C4-2B (cell line): Measurements from ENCODE around the gene C4B.

Experiments used
- H3K27ac ChIP-seq: fragments of 450-650 bp; 2 replicates; pipeline ENCODE4 v1.5.1; 2017
- ZFX ChIP-seq: fragments of 450-650 bp; IDR thresholded peaks from 2 replicates; pipeline ENCODE4 v1.6.1; 2017
- TF ChIP-seq, protein P1 (sequence below): fragments of 450-650 bp; conservative IDR thresholded peaks from 2 replicates; pipeline ENCODE4 v1.5.1; 2017; ENCODE audit warnings: mild to moderate bottlenecking

The C4B gene

DNA sequence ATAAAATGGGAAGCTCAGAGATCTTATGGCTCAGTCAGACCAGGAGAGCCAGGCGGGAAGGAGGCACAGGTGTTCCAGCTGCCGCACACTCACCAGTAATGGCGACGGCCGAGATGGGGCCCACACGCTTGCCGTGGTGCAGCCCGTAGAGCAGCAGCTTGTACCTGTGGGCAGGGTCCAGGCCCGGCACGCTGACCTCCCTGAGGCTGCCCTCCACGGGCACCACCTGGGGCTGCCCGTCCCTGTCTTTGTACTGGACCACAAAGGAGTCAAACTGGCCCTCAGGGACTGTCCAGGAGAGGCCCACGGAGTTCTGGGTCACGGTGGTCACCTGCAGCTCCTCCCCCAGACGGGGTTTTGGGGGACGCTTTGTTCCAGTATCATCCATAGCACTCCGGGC is 54.9 kb downstream of the C4B start:
- no peak overlapping the region for H3K27ac ChIP-seq
- no peak for TF ChIP-seq ZFX
- TF ChIP-seq, protein P1, sequence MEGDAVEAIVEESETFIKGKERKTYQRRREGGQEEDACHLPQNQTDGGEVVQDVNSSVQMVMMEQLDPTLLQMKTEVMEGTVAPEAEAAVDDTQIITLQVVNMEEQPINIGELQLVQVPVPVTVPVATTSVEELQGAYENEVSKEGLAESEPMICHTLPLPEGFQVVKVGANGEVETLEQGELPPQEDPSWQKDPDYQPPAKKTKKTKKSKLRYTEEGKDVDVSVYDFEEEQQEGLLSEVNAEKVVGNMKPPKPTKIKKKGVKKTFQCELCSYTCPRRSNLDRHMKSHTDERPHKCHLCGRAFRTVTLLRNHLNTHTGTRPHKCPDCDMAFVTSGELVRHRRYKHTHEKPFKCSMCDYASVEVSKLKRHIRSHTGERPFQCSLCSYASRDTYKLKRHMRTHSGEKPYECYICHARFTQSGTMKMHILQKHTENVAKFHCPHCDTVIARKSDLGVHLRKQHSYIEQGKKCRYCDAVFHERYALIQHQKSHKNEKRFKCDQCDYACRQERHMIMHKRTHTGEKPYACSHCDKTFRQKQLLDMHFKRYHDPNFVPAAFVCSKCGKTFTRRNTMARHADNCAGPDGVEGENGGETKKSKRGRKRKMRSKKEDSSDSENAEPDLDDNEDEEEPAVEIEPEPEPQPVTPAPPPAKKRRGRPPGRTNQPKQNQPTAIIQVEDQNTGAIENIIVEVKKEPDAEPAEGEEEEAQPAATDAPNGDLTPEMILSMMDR, result no peak

DNA sequence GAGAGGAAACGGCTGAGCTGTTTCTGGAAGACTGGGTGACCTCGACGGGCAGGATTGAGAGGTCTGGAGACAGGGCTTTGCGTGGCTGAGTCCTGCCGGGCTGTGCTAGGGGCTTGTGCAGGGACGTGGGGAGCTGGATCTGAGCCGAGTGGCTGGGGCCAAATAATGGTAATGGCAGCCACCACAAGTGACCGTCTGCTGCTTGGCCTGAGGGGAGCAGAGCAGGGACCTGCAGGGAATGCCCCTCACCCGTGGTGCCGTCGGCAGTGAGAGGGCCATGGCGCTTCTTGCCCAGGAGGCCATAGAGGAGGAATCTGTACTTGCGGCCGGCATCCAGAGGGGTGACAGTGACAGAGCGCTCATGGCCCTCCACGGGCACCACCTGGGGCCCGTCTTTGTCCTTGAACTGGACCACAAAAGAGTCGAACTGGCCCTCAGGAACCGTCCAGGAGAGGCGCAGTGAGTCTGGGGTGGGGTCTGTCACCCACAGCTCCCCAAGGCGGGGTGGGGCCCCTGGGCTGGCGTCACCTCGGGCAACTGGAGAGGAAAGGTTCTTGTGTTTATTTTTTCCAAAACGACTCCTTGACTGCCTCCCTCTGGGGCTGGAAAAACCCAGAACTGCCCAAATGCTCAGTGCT is 55.4 kb downstream of the C4B start:
- no peak for TF ChIP-seq ZFX
- TF ChIP-seq, protein P1, result no peak
- no peak overlapping the region for H3K27ac ChIP-seq

DNA sequence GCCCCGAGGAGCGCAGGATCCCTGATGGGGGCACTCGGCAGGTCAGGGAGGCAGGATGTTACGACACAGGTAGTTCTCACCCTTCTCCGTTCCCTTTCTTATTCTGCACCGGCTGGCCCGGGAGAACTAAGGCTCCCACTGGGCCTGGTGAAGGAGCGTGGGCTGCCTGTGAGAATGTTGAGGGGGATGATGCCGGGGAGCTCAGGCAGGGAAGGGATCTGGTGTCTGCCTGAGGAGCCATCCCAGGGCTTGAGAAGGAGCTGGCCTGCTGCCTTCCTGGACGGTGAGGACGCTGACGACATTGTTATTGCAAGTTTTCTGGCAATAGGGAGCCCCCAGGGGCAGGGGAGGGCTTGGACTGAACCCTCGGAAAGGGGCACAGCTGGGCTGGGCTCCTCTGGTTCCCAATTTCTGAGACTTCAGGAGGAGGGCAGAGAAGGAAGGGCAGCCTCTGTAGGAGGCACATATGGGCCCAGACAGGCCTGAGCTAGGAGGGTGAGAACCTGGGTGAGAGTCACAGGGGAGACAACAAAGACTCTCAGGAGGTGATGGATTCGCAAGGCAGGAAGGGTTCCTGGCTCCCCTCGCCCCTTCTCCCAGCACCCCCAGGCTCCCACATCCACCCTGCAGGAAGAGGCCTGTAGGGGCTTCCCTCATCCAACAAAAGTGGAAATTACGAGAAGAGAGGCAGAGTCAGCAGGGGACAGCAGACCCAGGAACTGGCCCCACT is 56.4 kb downstream of the C4B start:
- TF ChIP-seq ZFX, result no peak
- TF ChIP-seq, protein P1, result no peak
- H3K27ac ChIP-seq, result no peak overlapping the region

DNA sequence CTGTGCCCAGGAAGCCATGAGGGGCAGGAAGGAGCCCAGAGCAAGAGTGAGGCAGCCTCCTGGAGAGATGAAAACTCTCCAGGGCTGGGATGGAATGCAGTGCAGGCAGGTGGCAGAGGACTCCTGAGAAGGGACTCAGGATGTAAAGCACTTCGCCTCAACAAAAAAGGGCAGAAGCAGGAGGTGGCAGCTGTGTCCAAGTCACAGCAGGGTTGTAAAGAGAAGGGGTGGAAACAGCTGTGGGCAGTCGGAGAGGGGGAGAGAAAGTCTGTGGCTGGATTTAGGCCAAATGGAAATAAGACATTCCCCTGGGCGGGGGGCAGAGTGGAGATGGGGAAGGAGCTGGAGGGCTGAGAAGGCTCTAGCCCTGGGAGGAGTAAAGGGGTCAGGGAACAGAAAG is 58.5 kb downstream of the C4B start:
- no peak overlapping the region for H3K27ac ChIP-seq
- TF ChIP-seq, protein P1, result no peak
- TF ChIP-seq ZFX, result no peak

DNA sequence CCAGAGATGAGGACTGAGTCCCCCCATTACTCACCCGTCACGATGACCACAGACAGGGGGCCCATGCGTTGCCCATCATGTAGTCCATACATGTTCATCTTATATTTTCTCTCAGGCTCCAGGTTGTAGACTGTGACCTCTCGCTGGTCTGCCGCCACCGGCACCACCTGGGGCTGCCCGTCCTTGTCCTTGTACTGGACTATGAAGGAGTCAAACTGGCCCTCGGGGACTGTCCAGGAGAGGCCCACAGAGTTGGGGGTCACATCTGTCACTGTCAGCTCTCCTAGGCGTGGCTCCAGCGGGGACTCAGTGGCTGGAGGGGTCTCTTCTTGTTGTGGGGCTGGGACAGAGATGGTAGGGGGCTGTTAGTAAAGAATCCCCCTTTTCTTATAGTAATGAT is 59.0 kb downstream of the C4B start:
- no peak overlapping the region for H3K27ac ChIP-seq
- no peak for TF ChIP-seq ZFX
- TF ChIP-seq, protein P1, result no peak

DNA sequence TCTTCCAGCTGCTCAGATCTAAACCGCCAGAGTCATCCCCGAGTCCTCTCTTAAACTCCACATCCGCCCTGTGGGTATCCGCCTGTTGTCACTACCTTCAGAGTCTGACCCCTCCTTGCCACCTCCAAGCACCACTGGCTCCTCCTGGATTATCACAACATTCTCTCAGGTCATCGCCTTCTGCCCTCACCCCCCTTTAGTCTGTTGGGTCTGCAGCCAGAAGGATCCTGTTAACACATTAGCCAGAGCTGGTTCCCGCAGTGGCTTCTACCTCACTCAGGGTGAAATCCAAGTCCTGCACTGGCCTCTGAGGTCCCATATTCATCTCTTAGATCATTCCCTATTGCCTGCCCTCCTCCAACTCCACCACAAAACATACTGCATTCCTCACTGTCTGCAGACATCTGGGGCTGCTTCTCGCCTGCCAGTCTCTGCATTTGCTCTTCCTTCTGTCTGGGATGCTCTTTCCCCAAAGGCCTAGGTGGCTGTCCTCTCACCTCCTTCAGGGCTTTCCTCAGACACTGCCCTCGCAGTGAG is 60.5 kb downstream of the C4B start:
- no peak for TF ChIP-seq ZFX
- TF ChIP-seq, protein P1, result no peak
- no peak overlapping the region for H3K27ac ChIP-seq

DNA sequence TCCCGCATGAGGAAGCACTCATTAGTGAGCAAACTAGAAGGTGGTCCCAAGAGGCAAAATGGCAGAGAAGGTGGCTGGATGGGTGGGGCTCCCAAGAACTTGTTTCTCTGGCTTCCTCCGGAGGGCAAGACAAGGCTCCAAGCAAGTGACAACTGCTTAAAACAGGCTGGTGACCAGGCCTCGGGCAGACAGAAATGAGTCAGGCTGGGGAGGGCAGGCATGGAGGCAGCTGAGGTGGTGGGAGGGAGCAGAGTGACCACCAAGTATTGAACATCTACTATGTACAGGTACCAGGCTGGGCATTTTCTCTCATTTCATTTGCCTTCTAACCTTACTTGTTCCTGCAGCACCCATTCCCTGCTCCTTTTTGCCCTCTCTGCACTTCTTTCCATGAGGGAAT is 61.2 kb downstream of the C4B start:
- H3K27ac ChIP-seq, result no peak overlapping the region
- TF ChIP-seq, protein P1, result no peak
- TF ChIP-seq ZFX, result no peak
